Measurements from ENCODE around the gene VPS37D. TPM values are rescaled to one million over a fixed set of nuclear protein-coding genes. Genes with fewer than 3 reads are reported as not detected.

Gene VPS37D
- total and polyA plus RNA-seq, 2 experiments from 2014 or later = 2.2 to 7.0 TPM

GRCh38 chr7:73668886-73669230 lies 1.2 kb downstream of the VPS37D start:
- no peak overlapping the region for H3K27ac ChIP-seq (ENCODE audit: low read depth)
- no peaks in the 10 kb centered on the region for H3K9me2 ChIP-seq (ENCODE audit: insufficient read depth)
- H3K4me1 Mint-ChIP-seq = peaks cover 23% of the 10 kb centered on the region; the same call in 2 of the 3 replicates
- TF ChIP-seq EZH2phosphoT487 (IDR thresholded peaks at IDR 0.05; ENCODE audit: unreplicated experiment) = no peak
- TF ChIP-seq ZNF114 (CRISPR knock-in tag; IDR thresholded peaks at IDR 0.05) = no peak
- no peak for TF ChIP-seq EZH2 (IDR thresholded peaks at IDR 0.05; ENCODE audit: low read depth, unreplicated experiment)
- no peak for TF ChIP-seq ZNF462 (CRISPR knock-in tag; IDR thresholded peaks at IDR 0.05)
- TF ChIP-seq REST (IDR thresholded peaks at IDR 0.05; ENCODE audit: unreplicated experiment) = no peak
- no peak for TF ChIP-seq CREB1 (CRISPR knock-in tag; IDR thresholded peaks at IDR 0.05; ENCODE audit: low read depth)
- no peak for TF ChIP-seq CTCF (conservative IDR thresholded peaks at IDR 0.05; ENCODE audit: low read depth in 2 of 2)
- no peak for TF ChIP-seq ZNF331 (CRISPR knock-in tag; IDR thresholded peaks at IDR 0.05; ENCODE audit: low read depth)
- TF ChIP-seq JUNB (IDR thresholded peaks at IDR 0.05; ENCODE audit: unreplicated experiment) = no peak
- no peak for TF ChIP-seq POLR2AphosphoS5 (IDR thresholded peaks at IDR 0.05; ENCODE audit: low read depth)
- TF ChIP-seq, protein P1, sequence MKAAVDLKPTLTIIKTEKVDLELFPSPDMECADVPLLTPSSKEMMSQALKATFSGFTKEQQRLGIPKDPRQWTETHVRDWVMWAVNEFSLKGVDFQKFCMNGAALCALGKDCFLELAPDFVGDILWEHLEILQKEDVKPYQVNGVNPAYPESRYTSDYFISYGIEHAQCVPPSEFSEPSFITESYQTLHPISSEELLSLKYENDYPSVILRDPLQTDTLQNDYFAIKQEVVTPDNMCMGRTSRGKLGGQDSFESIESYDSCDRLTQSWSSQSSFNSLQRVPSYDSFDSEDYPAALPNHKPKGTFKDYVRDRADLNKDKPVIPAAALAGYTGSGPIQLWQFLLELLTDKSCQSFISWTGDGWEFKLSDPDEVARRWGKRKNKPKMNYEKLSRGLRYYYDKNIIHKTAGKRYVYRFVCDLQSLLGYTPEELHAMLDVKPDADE (IDR thresholded peaks at IDR 0.05) = no peak
- no peak for TF ChIP-seq STAT1 (IDR thresholded peaks at IDR 0.05; ENCODE audit: unreplicated experiment)
- TF ChIP-seq NANOG (IDR thresholded peaks at IDR 0.05; ENCODE audit: borderline replicate concordance) = no peak
- 0 out of 2 replicates have a peak, but pooled peaks cover 3% of the 10 kb centered on the region for H3F3A ChIP-seq (replicated peaks; ENCODE audit: low read depth)
- peaks cover 11% of the 10 kb centered on the region for H3K27me3 ChIP-seq (ENCODE audit: insufficient read depth)
- H3K27ac Mint-ChIP-seq = no peak overlapping the region
- H3K36me3 Mint-ChIP-seq (ENCODE audit: low read depth) = peaks cover 3% of the 10 kb centered on the region; the same call in 1 of the 3 replicates
- H2AFZ ChIP-seq = peak overlapping the region; percentile 78; the same call in 1 of the 2 replicates
- H3K36me3 ChIP-seq (ENCODE audit: insufficient read depth) = no peaks in the 10 kb centered on the region
- H3K27me3 Mint-ChIP-seq (ENCODE audit: insufficient read depth, low read depth, poor library complexity) = peaks cover 26% of the 10 kb centered on the region
- no peaks in the 10 kb centered on the region for H3K9me3 Mint-ChIP-seq
- H3K79me2 ChIP-seq (replicated peaks; ENCODE audit: insufficient read depth) = no peaks in the 10 kb centered on the region
- DNase-seq (ENCODE audit: low spot score) (no peak), ATAC-seq (no peak)
- no peaks in the 10 kb centered on the region; the same call in 1 of the 2 replicates for H4K20me1 ChIP-seq (replicated peaks; ENCODE audit: insufficient read depth)
- H3K4me1 ChIP-seq (ENCODE audit: insufficient read depth) = peaks cover 19% of the 10 kb centered on the region; the same call in 1 of the 2 replicates
- peak overlapping the region; percentile 77 for H3K4me3 Mint-ChIP-seq
- H3K4me2 ChIP-seq = peak overlapping the region; percentile 88
- H3K4me3 ChIP-seq = peak overlapping the region; percentile 66

All from GM23338 (cell line).